IMR-90 (cell line): ENCODE measurements around the gene ATP7A. TPM values are rescaled to one million over a fixed set of nuclear protein-coding genes. Genes with fewer than 3 reads are reported as not detected.

Experiments
- ATAC-seq: fragments of 200-7000 bp; cut with Tn5 transposase; 2 replicates; pipeline ENCODE4 v1.9.1; 2020; ENCODE audit warnings: low read depth, mild to moderate bottlenecking, moderate library complexity
- BruUV-seq: library from RNA; stranded (reverse); fragments of 400-500 nt; replicated peaks from 2 replicates; lab custom pipeline; 2021; lab: Mats Ljungman, UMichigan
- CTCF ChIA-PET: fragments of 300-600 bp; formaldehyde crosslinking; extraction: SDS; loops from one replicate; lab custom pipeline; 2021; ENCODE audit warnings: antibody characterized with exemption; lab: Yijun Ruan, JAX
- POLR2A ChIA-PET: fragments of 300-600 bp; sonication (Branson Sonifier 250); formaldehyde crosslinking; loops from one replicate; lab custom pipeline; 2022; ENCODE audit warnings: antibody characterized with exemption; ENCODE audit not compliant: unreplicated experiment; lab: Charles Lee
- DNase-seq: peaks from one replicate; pipeline ENCODE4 v3.0.0; 2013
- H2AFZ ChIP-seq: replicated peaks from 2 replicates; pipeline ENCODE3; 2013; ENCODE audit warnings: low read length, mild to moderate bottlenecking; ENCODE audit not compliant: poor library complexity
- H2AK5ac ChIP-seq: 2 replicates; pipeline ENCODE4 v1.6.1; 2013; ENCODE audit warnings: low read depth, low read length, inconsistent platforms
- H2AK9ac ChIP-seq: replicated peaks from 2 replicates; pipeline ENCODE3; 2013; ENCODE audit warnings: mild to moderate bottlenecking, low read depth, low read length, moderate library complexity; ENCODE audit not compliant: poor library complexity
- H2BK120ac ChIP-seq: 2 replicates; pipeline ENCODE4 v1.6.1; 2013; ENCODE audit warnings: low read depth, low read length, inconsistent platforms
- H2BK15ac ChIP-seq: 3 replicates; pipeline ENCODE4 v1.6.1; 2013; ENCODE audit warnings: low read depth, low read length, inconsistent platforms
- H2BK20ac ChIP-seq: 2 replicates; pipeline ENCODE4 v1.6.1; 2013; ENCODE audit warnings: low read depth, mild to moderate bottlenecking, inconsistent platforms, low read length, moderate library complexity
- H2BK5ac ChIP-seq: 2 replicates; pipeline ENCODE4 v1.6.1; 2013; ENCODE audit warnings: mild to moderate bottlenecking, low read depth, low read length, inconsistent platforms; ENCODE audit not compliant: poor library complexity, severe bottlenecking
- H3K14ac ChIP-seq: replicated peaks from 2 replicates; pipeline ENCODE4 v1.6.1; 2013; ENCODE audit warnings: low read depth, low read length, inconsistent platforms
- H3K18ac ChIP-seq: 2 replicates; pipeline ENCODE4 v1.6.1; 2013; ENCODE audit warnings: low read depth, low read length, control low read depth
- H3K23ac ChIP-seq: 2 replicates; pipeline ENCODE4 v1.6.1; 2013; ENCODE audit warnings: low read depth, low read length, inconsistent platforms
- H3K27ac ChIP-seq: 2 replicates; pipeline ENCODE4 v1.5.1; 2013; ENCODE audit warnings: mild to moderate bottlenecking, control low read depth, low read length; ENCODE audit not compliant: insufficient read depth
- H3K27me3 ChIP-seq: 2 replicates; pipeline ENCODE4 v1.6.1; 2013; ENCODE audit warnings: low read length; ENCODE audit not compliant: control insufficient read depth, insufficient read depth
- H3K36me3 ChIP-seq: 2 replicates; pipeline ENCODE4 v1.6.1; 2013; ENCODE audit warnings: low read length, mixed read lengths; ENCODE audit not compliant: control insufficient read depth, insufficient read depth
- H3K4ac ChIP-seq: 2 replicates; pipeline ENCODE4 v1.6.1; 2013; ENCODE audit warnings: low read depth, low read length, inconsistent platforms
- H3K4me1 ChIP-seq: 2 replicates; pipeline ENCODE4 v1.6.1; 2013; ENCODE audit warnings: low read length, mixed read lengths; ENCODE audit not compliant: control insufficient read depth, insufficient read depth
- H3K4me2 ChIP-seq: 2 replicates; pipeline ENCODE4 v1.6.1; 2013; ENCODE audit warnings: low read depth, mild to moderate bottlenecking, control low read depth, low read length, moderate library complexity
- H3K4me3 ChIP-seq: 2 replicates; pipeline ENCODE4 v1.5.1; 2013; ENCODE audit warnings: low read depth, mild to moderate bottlenecking, control low read depth, low read length, moderate library complexity; ENCODE audit not compliant: insufficient read depth
- H3K56ac ChIP-seq: 2 replicates; pipeline ENCODE4 v1.6.1; 2013; ENCODE audit warnings: low read length, inconsistent platforms; ENCODE audit not compliant: insufficient read depth; ENCODE audit errors: extremely low read depth
- H3K79me1 ChIP-seq, 2 experiments: 2 replicates each; pipeline ENCODE4 v1.6.1; 2013; ENCODE audit warnings: low read length in 2 of 2, inconsistent platforms in 1 of 2, low read depth in 1 of 2
- H3K9ac ChIP-seq: 2 replicates; pipeline ENCODE4 v1.6.1; 2013; ENCODE audit warnings: low read depth, low read length, control low read depth
- H3K9me1 ChIP-seq: 2 replicates; pipeline ENCODE4 v1.6.1; 2013; ENCODE audit warnings: low read length, inconsistent platforms; ENCODE audit not compliant: insufficient read depth
- H3K9me3 ChIP-seq: 2 replicates; pipeline ENCODE4 v1.6.1; 2013; ENCODE audit warnings: low read length; ENCODE audit not compliant: control insufficient read depth, insufficient read depth
- H4K20me1 ChIP-seq: 2 replicates; pipeline ENCODE4 v1.6.1; 2013; ENCODE audit warnings: low read length, inconsistent platforms; ENCODE audit not compliant: insufficient read depth
- H4K5ac ChIP-seq: 2 replicates; pipeline ENCODE4 v1.6.1; 2013; ENCODE audit warnings: mild to moderate bottlenecking, low read depth, low read length, control low read depth
- H4K8ac ChIP-seq, 2 experiments: 2 replicates each; pipeline ENCODE4 v1.6.1; 2013; ENCODE audit warnings: low read depth in 2 of 2, low read length in 2 of 2, control low read depth in 1 of 2, inconsistent platforms in 1 of 2
- H4K91ac ChIP-seq: 2 replicates; pipeline ENCODE4 v1.6.1; 2013; ENCODE audit warnings: low read depth, low read length, inconsistent platforms; ENCODE audit not compliant: insufficient read depth
- CTCF ChIP-seq: conservative IDR thresholded peaks from 2 replicates; pipeline ENCODE4 v1.5.1; 2012; ENCODE audit warnings: mild to moderate bottlenecking, low read depth, low read length, improper control_type of control experiment
- MAZ ChIP-seq: IDR thresholded peaks from 2 replicates; pipeline ENCODE4 v1.6.1; 2012; ENCODE audit warnings: low read depth, mild to moderate bottlenecking, low read length, improper control_type of control experiment, moderate library complexity, borderline replicate concordance
- MXI1 ChIP-seq: IDR thresholded peaks from 2 replicates; pipeline ENCODE4 v1.6.1; 2012; ENCODE audit warnings: low read depth, mild to moderate bottlenecking, low read length, moderate library complexity, borderline replicate concordance
- RAD21 ChIP-seq: IDR thresholded peaks from 2 replicates; pipeline ENCODE4 v1.6.1; 2012; ENCODE audit warnings: low read length, improper control_type of control experiment
- SMC3 ChIP-seq: fragments of 150-350 bp; IDR thresholded peaks from 2 replicates; pipeline ENCODE4 v1.6.1; 2016; ENCODE audit warnings: low read depth, mild to moderate bottlenecking, antibody characterized with exemption, low read length, moderate library complexity
- USF2 ChIP-seq: fragments of 150-350 bp; IDR thresholded peaks from 2 replicates; pipeline ENCODE4 v1.6.1; 2017; ENCODE audit warnings: mild to moderate bottlenecking, antibody characterized with exemption, low read length, low read depth
- WGBS, 2 experiments: methylation state at CpG; one replicate each; pipeline versions ENCODE4 v1.1.5 to v1.1.7; 2013; ENCODE audit warnings: missing lambda C conversion rate in 2 of 2; ENCODE audit not compliant: insufficient read length in 1 of 2; ENCODE audit errors: extremely low coverage in 2 of 2; 5-methylcytosine and 5-hydroxymethylcytosine counted together
- dilution Hi-C: fragments of 300-500 bp; cut with HindIII; formaldehyde crosslinking; loops from one replicate; pipeline ENCODE4 v1.14.3; 2018; ENCODE audit warnings: low sequenced_read_pairs; ENCODE audit not compliant: unreplicated experiment
- in situ Hi-C: fragments of 300-500 bp; cut with MboI; formaldehyde crosslinking; loops from 3 replicates; pipeline ENCODE4 v1.14.3; 2019; ENCODE audit warnings: low sequenced_read_pairs, inconsistent platforms, mixed read lengths
- intact Hi-C: fragments of 100-400 bp; cut with micrococcal nuclease; formaldehyde crosslinking; loops from 2 replicates; pipeline ENCODE4 v1.10.0; 2022
- polyA plus RNA-seq, 3 experiments: library from polyadenylated mRNA; depleted of rRNA; stranded (reverse); fragments of >200 nt; gene quantifications; 2 replicates each; pipeline ENCODE4 v1.2.3, GENCODE V29; 2012; ENCODE audit warnings: low replicate concordance in 1 of 3
- total RNA-seq: library from RNA; depleted of rRNA; stranded (reverse); fragments of >200 nt; gene quantifications from 2 replicates; pipeline ENCODE4 v1.2.3, GENCODE V29; 2012

The ATP7A gene
- total and polyA plus RNA-seq, 2 of the 4 experiments (the other 2 are of a cell fraction), result 4.2 to 22.4 TPM

- WGBS, 2 experiments, result 87% methylated on average over 3 of the region's 4 CpGs; no CpG with 5 or more reads in 1 of the 2 experiments
- in situ Hi-C loops (no loop called here), intact Hi-C loops (no loop called here), dilution Hi-C loops (no loop called here)
- no peak overlapping the region for H4K91ac ChIP-seq
- no peak overlapping the region for H3K56ac ChIP-seq
- no peak overlapping the region for H3K14ac ChIP-seq
- ATAC-seq (no peak), DNase-seq (no peak)
- no peak overlapping the region for H2AFZ ChIP-seq
- H2BK5ac ChIP-seq, result no peak overlapping the region
- H3K4me3 ChIP-seq, result no peak overlapping the region
- peak overlapping the region; percentile 39 for H2BK120ac ChIP-seq
- H4K20me1 ChIP-seq, result no peaks in the 10 kb centered on the region
- BruUV-seq, result no TSS peak
- peaks cover 6% of the 10 kb centered on the region for H3K4me1 ChIP-seq
- H2BK20ac ChIP-seq, result peak overlapping the region; percentile 14; the same call in 1 of the 2 replicates
- H3K23ac ChIP-seq, result no peak overlapping the region
- no peak overlapping the region for H4K8ac ChIP-seq
- H3K18ac ChIP-seq, result no peak overlapping the region; the same call in 1 of the 2 replicates
- no peak overlapping the region for H4K5ac ChIP-seq
- no peaks in the 10 kb centered on the region; the same call in 1 of the 2 replicates for H3K27me3 ChIP-seq
- H3K4ac ChIP-seq, result peak overlapping the region; percentile 60; the same call in 1 of the 2 replicates
- H2AK9ac ChIP-seq, result no peak overlapping the region
- POLR2A ChIA-PET, result no interaction called here
- 0 out of 3 replicates have a peak overlapping the region, but pooled peaks have one; percentile 31 for H2BK15ac ChIP-seq
- no peaks in the 10 kb centered on the region for H3K79me1 ChIP-seq
- H3K9me1 ChIP-seq, result no peaks in the 10 kb centered on the region
- no peak overlapping the region for H3K4me2 ChIP-seq
- H3K27ac ChIP-seq, result no peak overlapping the region
- no peak overlapping the region for H3K9ac ChIP-seq
- H3K36me3 ChIP-seq, result no peaks in the 10 kb centered on the region
- H2AK5ac ChIP-seq, result no peak overlapping the region
- TF ChIP-seq SMC3 (no peak), USF2 (no peak), MAZ (no peak), CTCF (no peak), MXI1 (no peak), RAD21 (no peak)
- H3K9me3 ChIP-seq, result peaks cover 2% of the 10 kb centered on the region; the same call in 1 of the 2 replicates
- CTCF ChIA-PET, result no interaction called here
Measured at GRCh38 chrX:78064152-78064551, 153.7 kb downstream of the ATP7A start.
